B cell (primary cell): Measurements from ENCODE around the gene PRUNE2. TPM values are rescaled to one million over a fixed set of nuclear protein-coding genes. Genes with fewer than 3 reads are reported as not detected.

Experiments
- ATAC-seq: fragments of 200-7000 bp; cut with Tn5 transposase; one replicate; pipeline ENCODE4 v1.10.0; 2021; ENCODE audit warnings: low read depth, mild to moderate bottlenecking, moderate number of reproducible peaks, moderate library complexity
- CTCF ChIA-PET: fragments of 350-600 bp; sonication (Branson Sonifier 250); formaldehyde crosslinking; loops from one replicate; lab custom pipeline; 2021; ENCODE audit warnings: antibody characterized with exemption, inconsistent platforms; lab: Charles Lee
- POLR2A ChIA-PET: fragments of 350-600 bp; sonication (Branson Sonifier 250); formaldehyde crosslinking; loops from one replicate; lab custom pipeline; 2021; ENCODE audit warnings: antibody characterized with exemption; lab: Charles Lee
- DNase-seq: peaks from one replicate; pipeline ENCODE4 v3.0.0; 2013
- H2AFZ ChIP-seq: 2 replicates; pipeline ENCODE4 v1.6.1; 2012; ENCODE audit warnings: mild to moderate bottlenecking, low read depth, low read length; ENCODE audit not compliant: insufficient read depth, poor library complexity, severe bottlenecking
- H3K27ac ChIP-seq, 2 donors: 1 replicate in 1 of 2; 2 replicates in 1 of 2; pipeline ENCODE4 v1.5.1; 2012 to 2013; ENCODE audit warnings: low read length in 2 of 2, mild to moderate bottlenecking in 2 of 2, moderate library complexity in 1 of 2
- H3K27me3 ChIP-seq, 4 experiments: fragments of 200-600 bp in 1 of 4; sonication (generic) in 1 of 4; replicated peaks in 1 of 4; 1 replicate in 2 of 4; 2 replicates in 2 of 4; pipeline versions ENCODE4 v1.6.1 to v1.7.0; 2013 to 2016; ENCODE audit warnings: low read length in 3 of 4, mild to moderate bottlenecking in 2 of 4, mixed read lengths in 1 of 4, moderate library complexity in 1 of 4; ENCODE audit not compliant: insufficient read depth in 4 of 4, control insufficient read depth in 3 of 4; ENCODE audit errors: control extremely low read depth in 1 of 4
- H3K36me3 ChIP-seq, 2 experiments: replicated peaks in 1 of 2; 1 replicate in 1 of 2; 2 replicates in 1 of 2; pipeline versions ENCODE4 v1.6.1 to v1.7.1; 2013; ENCODE audit warnings: low read length in 1 of 2; ENCODE audit not compliant: insufficient read depth in 2 of 2, control insufficient read depth in 1 of 2; ENCODE audit errors: control extremely low read depth in 1 of 2, extremely low read depth in 1 of 2
- H3K4me1 ChIP-seq, 2 donors: fragments of 200-600 bp in 1 of 2; sonication (generic) in 1 of 2; 1 replicate in 1 of 2; 2 replicates in 1 of 2; pipeline versions ENCODE4 v1.5.1 to v1.6.1; 2013 to 2017; ENCODE audit warnings: low read length in 2 of 2; ENCODE audit not compliant: control insufficient read depth in 2 of 2, insufficient read depth in 2 of 2
- H3K4me2 ChIP-seq: replicated peaks from 2 replicates; pipeline ENCODE3; 2012; ENCODE audit warnings: mild to moderate bottlenecking, low read depth, low read length; ENCODE audit not compliant: poor library complexity, severe bottlenecking
- H3K4me3 ChIP-seq, 5 experiments: fragments of 200-600 bp in 1 of 5; sonication (generic) in 1 of 5; 1 replicate in 3 of 5; 2 replicates in 2 of 5; pipeline versions ENCODE4 v1.5.1 to v1.7.0; 2011 to 2016; ENCODE audit warnings: low read length in 4 of 5, mild to moderate bottlenecking in 4 of 5, low read depth in 2 of 5, control low read depth in 1 of 5, moderate library complexity in 1 of 5; ENCODE audit not compliant: insufficient read depth in 1 of 5; ENCODE audit errors: control extremely low read depth in 1 of 5, extremely low read depth in 1 of 5
- H3K79me2 ChIP-seq: fragments of 200-600 bp; sonication (generic); one replicate; pipeline ENCODE4 v1.6.0; 2016; ENCODE audit warnings: low read length; ENCODE audit not compliant: control insufficient read depth, insufficient read depth
- H3K9ac ChIP-seq: fragments of 200-600 bp; sonication (generic); 2 replicates; pipeline ENCODE4 v1.6.1; 2017; ENCODE audit warnings: mild to moderate bottlenecking, low read length, moderate library complexity
- H3K9me3 ChIP-seq, 3 donors: one replicate each; pipeline versions ENCODE4 v1.6.1 to v1.7.1; 2013; ENCODE audit warnings: low read length in 2 of 3; ENCODE audit not compliant: control insufficient read depth in 2 of 3, insufficient read depth in 1 of 3; ENCODE audit errors: control extremely low read depth in 1 of 3
- H4K20me1 ChIP-seq: 2 replicates; pipeline ENCODE4 v1.6.0; 2012; ENCODE audit warnings: mild to moderate bottlenecking, low read length; ENCODE audit not compliant: insufficient read depth, control insufficient read depth, poor library complexity, severe bottlenecking
- H3K27ac Mint-ChIP-seq: one replicate; pipeline ENCODE4 v1.8.0; 2021; ENCODE audit warnings: mixed read lengths
- H3K27me3 Mint-ChIP-seq: one replicate; pipeline ENCODE4 v1.8.0; 2021; ENCODE audit warnings: mixed read lengths
- H3K4me1 Mint-ChIP-seq: one replicate; pipeline ENCODE4 v1.8.0; 2021; ENCODE audit warnings: mixed read lengths
- H3K4me3 Mint-ChIP-seq: one replicate; pipeline ENCODE4 v1.8.0; 2021; ENCODE audit warnings: mixed read lengths
- H3K9me3 Mint-ChIP-seq: one replicate; pipeline ENCODE4 v1.8.0; 2022; ENCODE audit warnings: mixed read lengths; ENCODE audit not compliant: insufficient read depth
- CTCF ChIP-seq: fragments of 200-600 bp; IDR thresholded peaks from one replicate; pipeline ENCODE4 v1.8.0; 2022; ENCODE audit warnings: antibody characterized with exemption, mild to moderate bottlenecking
- EZH2 ChIP-seq: IDR thresholded peaks from 2 replicates; pipeline ENCODE4 v1.6.1; 2012; ENCODE audit warnings: borderline replicate concordance, low read depth, mild to moderate bottlenecking, moderate library complexity, low read length; ENCODE audit not compliant: insufficient read depth, poor library complexity, severe bottlenecking
- WGBS: methylation state at CpG from one replicate; pipeline ENCODE4 v1.1.5; 2013; ENCODE audit warnings: missing lambda C conversion rate; ENCODE audit not compliant: insufficient coverage; 5-methylcytosine and 5-hydroxymethylcytosine counted together
- intact Hi-C: fragments of 100-400 bp; cut with micrococcal nuclease; formaldehyde crosslinking; loops from one replicate; pipeline ENCODE4 v1.10.0; 2022
- polyA plus RNA-seq: library from polyadenylated mRNA; depleted of rRNA; stranded (reverse); fragments of >200 nt; gene quantifications from 2 replicates; pipeline ENCODE4 v1.2.3, GENCODE V29; 2012
- total RNA-seq, 2 donors: library from RNA; stranded (reverse); fragments of 120-200 nt in 1 of 2; gene quantifications; 1 replicate in 1 of 2; 2 replicates in 1 of 2; pipeline versions ENCODE4 v1.2.3 to v1.2.4, GENCODE V29; 2013 to 2022

Gene PRUNE2
- total and polyA plus RNA-seq, 2 donors (not counting 1 experiment from before 2014, with no cell fraction given) = 0.12 TPM; not detected in 1

GRCh38 chr9:76600007-76600615 lies 305.8 kb downstream of the PRUNE2 start:
- no peak overlapping the region for H3K27ac Mint-ChIP-seq
- CTCF ChIA-PET = no interaction called here

GRCh38 chr9:76598981-76599380 lies 306.9 kb downstream of the PRUNE2 start:
- TF ChIP-seq EZH2 = no peak
- no peak for TF ChIP-seq CTCF
- ATAC-seq (no peak), DNase-seq (no peak)
- POLR2A ChIA-PET = no interaction called here
- H3K9me3 ChIP-seq = no peaks in the 10 kb centered on the region
- H3K4me1 Mint-ChIP-seq = no peaks in the 10 kb centered on the region
- H4K20me1 ChIP-seq = no peaks in the 10 kb centered on the region
- no peak overlapping the region for H3K4me2 ChIP-seq
- H3K27me3 Mint-ChIP-seq = no peaks in the 10 kb centered on the region
- no peak overlapping the region for H3K27ac ChIP-seq
- peaks cover 0 to 3% (median 0%) of the 10 kb centered on the region in 4 experiments for H3K27me3 ChIP-seq
- no peak overlapping the region for H3K4me3 Mint-ChIP-seq
- no peak overlapping the region for H3K9ac ChIP-seq
- H3K9me3 Mint-ChIP-seq = no peaks in the 10 kb centered on the region
- no peaks in the 10 kb centered on the region for H3K36me3 ChIP-seq
- CTCF ChIA-PET = no interaction called here
- H2AFZ ChIP-seq = no peak overlapping the region
- H3K4me1 ChIP-seq = no peaks in the 10 kb centered on the region
- no peaks in the 10 kb centered on the region for H3K79me2 ChIP-seq
- no peak overlapping the region for H3K27ac Mint-ChIP-seq
- intact Hi-C loops = no loop called here
- H3K4me3 ChIP-seq = no peak overlapping the region
- WGBS = no CpG with 5 or more reads among the region's 4 CpGs

More at GRCh38 chr9:76600007-76600615, 305.8 kb downstream of the PRUNE2 start:
- TF ChIP-seq CTCF (no peak), EZH2 (no peak)
- POLR2A ChIA-PET = no interaction called here
- Histone ChIP-seq H3K79me2 (no peaks in the 10 kb centered on the region), H3K27me3 (peaks cover 0 to 3% (median 0%) of the 10 kb centered on the region in 4 experiments), H3K27ac (no peak overlapping the region), H3K9me3 (no peaks in the 10 kb centered on the region), H3K4me2 (no peak overlapping the region), H3K4me1 (peaks cover 4 to 8% of the 10 kb centered on the region in 2 donors), H3K9ac (no peak overlapping the region), H4K20me1 (no peaks in the 10 kb centered on the region), H2AFZ (no peak overlapping the region), H3K36me3 (no peaks in the 10 kb centered on the region), H3K4me3 (no peak overlapping the region)
- 71% methylated on average over 1 of the region's 2 CpGs for WGBS
- no peak overlapping the region for H3K4me3 Mint-ChIP-seq
- H3K27me3 Mint-ChIP-seq = no peaks in the 10 kb centered on the region
- no peak for ATAC-seq
- intact Hi-C loops = no loop called here
- peaks cover 3% of the 10 kb centered on the region for H3K4me1 Mint-ChIP-seq
- no peak for DNase-seq
- H3K9me3 Mint-ChIP-seq = no peaks in the 10 kb centered on the region
